ENCODE results near the gene FHAD1.

Gene FHAD1

GRCh38 chr1:15246960-15247614 is at the start of gene FHAD1:
Gene FHAD1, plus strand, starts transcription at chr1:15247223. Its CDS starts 4,562 bp downstream, at chr1:15251785.
- peak in 32 of 42 donors; percentile 19 to 79 (median 50) for DNase-seq
- intact Hi-C loops (cut with DNase I): no loop called here

GRCh38 chr1:15197591-15198447 is 49.2 kb upstream of the FHAD1 start:
- peak in 1 of 42 donors; percentile 3 for DNase-seq
- intact Hi-C loops (cut with DNase I): no loop called here

- intact Hi-C loops (cut with DNase I): no loop called here
These were observed 48.3 kb upstream of the FHAD1 start for GRCh38 chr1:15198684-15199083.

GRCh38 chr1:15201221-15201620 is 45.8 kb upstream of the FHAD1 start:
- no peak for DNase-seq
- intact Hi-C loops (cut with DNase I): no loop called here

More at GRCh38 chr1:15198684-15199083, 48.3 kb upstream of the FHAD1 start:
- DNase-seq: no peak

- intact Hi-C loops (cut with DNase I): no loop called here
These were observed 45.0 kb upstream of the FHAD1 start for GRCh38 chr1:15201849-15202551.

GRCh38 chr1:15204931-15205330 is 42.1 kb upstream of the FHAD1 start:
- DNase-seq: no peak
- intact Hi-C loops (cut with DNase I): no loop called here

More at GRCh38 chr1:15201849-15202551, 45.0 kb upstream of the FHAD1 start:
- DNase-seq: no peak

- intact Hi-C loops (cut with DNase I): no loop called here
- no peak for DNase-seq
These were observed 41.3 kb upstream of the FHAD1 start for GRCh38 chr1:15205586-15206346.

GRCh38 chr1:15206418-15207030 is 40.5 kb upstream of the FHAD1 start:
- no peak for DNase-seq
- intact Hi-C loops (cut with DNase I): no loop called here

- intact Hi-C loops (cut with DNase I): no loop called here
- peak in 35 of 42 donors; percentile 9 to 74 (median 44) for DNase-seq
These were observed 39.8 kb upstream of the FHAD1 start for GRCh38 chr1:15207031-15207828.

GRCh38 chr1:15207829-15208429 is 39.1 kb upstream of the FHAD1 start:
- DNase-seq: no peak
- intact Hi-C loops (cut with DNase I): no loop called here

- intact Hi-C loops (cut with DNase I): no loop called here
- DNase-seq: peak in 1 of 42 donors; percentile 3
These were observed 36.2 kb upstream of the FHAD1 start for GRCh38 chr1:15210651-15211375.

GRCh38 chr1:15211424-15211823 is 35.6 kb upstream of the FHAD1 start:
- intact Hi-C loops (cut with DNase I): no loop called here
- DNase-seq: no peak

GRCh38 chr1:15212216-15212953 is 34.6 kb upstream of the FHAD1 start:
- peak in 9 of 42 donors; percentile 10 to 28 (median 21) for DNase-seq
- intact Hi-C loops (cut with DNase I): no loop called here

GRCh38 chr1:15212954-15213291 is 34.1 kb upstream of the FHAD1 start:
- intact Hi-C loops (cut with DNase I): no loop called here

GRCh38 chr1:15213341-15213821 is 33.6 kb upstream of the FHAD1 start:
- intact Hi-C loops (cut with DNase I): no loop called here
- peak in 1 of 42 donors; percentile 13 for DNase-seq

More at GRCh38 chr1:15212954-15213291, 34.1 kb upstream of the FHAD1 start:
- DNase-seq: no peak

GRCh38 chr1:15214527-15214926 is 32.5 kb upstream of the FHAD1 start:
- intact Hi-C loops (cut with DNase I): no loop called here
- DNase-seq: no peak

Data from head of caudate nucleus (tissue), 42 donors.